ENCODE data around the gene SERP2.

SERP2 gene

DNA sequence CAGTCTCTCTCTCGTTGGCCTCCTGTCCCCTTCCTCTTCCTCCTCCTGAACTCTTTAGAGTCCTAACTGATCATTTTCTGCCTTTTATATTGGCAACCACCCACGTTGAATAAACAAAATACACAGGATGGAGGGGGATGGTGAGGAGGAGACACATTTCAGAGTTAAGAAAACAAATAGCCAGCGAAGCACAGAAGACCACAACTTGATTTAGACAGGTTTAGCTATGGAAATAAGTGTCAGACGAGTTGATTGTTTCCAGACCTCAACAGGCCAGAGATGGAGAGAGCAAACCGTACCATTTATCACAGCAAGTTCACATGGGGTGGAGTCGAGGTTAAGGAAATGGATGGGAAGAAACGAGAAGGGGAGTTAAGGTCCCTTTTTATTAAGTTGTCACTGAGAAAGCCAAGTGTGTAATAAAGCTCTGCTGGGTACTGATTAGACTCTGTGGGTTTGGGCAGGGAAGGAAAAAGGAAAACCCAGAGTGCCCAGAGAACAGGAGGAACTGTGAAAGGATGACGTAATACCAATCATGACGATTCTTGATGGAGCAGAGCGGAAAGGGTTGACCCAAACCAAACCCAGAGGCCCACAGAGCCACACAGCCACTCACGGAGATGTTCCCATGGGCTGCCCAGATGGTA lies 11.1 kb upstream of the SERP2 start:
- no peak for DNase-seq

GRCh38 chr13:44363631-44364344 lies 9.8 kb upstream of the SERP2 start:
- DNase-seq: no peak

GRCh38 chr13:44364345-44365000 lies 9.2 kb upstream of the SERP2 start:
- DNase-seq: no peak

DNA sequence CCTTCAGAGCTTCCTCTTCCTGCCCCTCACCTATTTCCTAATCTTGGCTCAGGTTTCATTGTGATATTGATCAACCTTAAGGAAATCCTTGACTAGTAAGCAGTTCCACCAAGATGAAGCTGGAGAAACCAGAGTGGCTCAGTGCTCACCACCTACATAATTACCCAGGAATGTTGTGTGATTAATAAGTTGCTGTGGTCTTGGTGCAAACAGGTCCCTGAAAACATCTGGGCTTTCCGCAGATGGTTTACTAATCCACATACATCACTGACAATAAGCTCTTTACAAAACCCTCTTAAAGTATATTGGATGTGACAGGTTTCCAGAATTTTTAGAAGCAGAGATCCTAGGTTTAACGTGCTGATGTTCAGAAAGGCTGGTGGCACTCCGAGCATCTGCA lies 8.6 kb upstream of the SERP2 start:
- DNase-seq: no peak

- no peak for DNase-seq
These were observed 7.7 kb upstream of the SERP2 start for GRCh38 chr13:44365899-44366298.

DNA sequence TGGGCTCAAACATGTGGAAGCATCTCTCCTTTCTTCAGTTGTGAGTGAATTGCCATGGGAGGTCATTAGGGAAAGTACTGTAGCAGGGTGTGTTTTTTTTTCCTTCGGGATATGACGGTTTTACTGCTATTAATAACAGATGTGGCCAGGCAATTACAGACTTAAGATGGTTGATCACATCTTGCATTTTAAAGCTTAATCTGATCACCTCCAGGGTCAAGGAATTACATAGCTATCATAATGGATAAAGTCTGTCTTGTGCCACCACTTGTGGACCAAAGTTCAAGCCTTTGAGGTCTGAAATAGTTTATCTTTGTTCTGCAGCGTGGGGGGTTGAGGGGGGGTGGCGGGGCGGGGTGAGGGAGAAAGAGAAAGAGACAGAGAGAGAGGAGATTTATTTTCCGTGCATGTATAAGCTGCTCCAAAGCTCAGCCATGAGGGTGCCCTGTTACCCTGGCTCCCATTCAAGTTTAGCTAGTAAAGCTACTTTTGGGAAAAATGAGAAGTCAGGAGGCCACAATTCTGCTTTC lies 5.5 kb upstream of the SERP2 start:
- no peak for DNase-seq

- DNase-seq: no peak
These were observed 4.8 kb upstream of the SERP2 start for GRCh38 chr13:44368599-44369368.

DNA sequence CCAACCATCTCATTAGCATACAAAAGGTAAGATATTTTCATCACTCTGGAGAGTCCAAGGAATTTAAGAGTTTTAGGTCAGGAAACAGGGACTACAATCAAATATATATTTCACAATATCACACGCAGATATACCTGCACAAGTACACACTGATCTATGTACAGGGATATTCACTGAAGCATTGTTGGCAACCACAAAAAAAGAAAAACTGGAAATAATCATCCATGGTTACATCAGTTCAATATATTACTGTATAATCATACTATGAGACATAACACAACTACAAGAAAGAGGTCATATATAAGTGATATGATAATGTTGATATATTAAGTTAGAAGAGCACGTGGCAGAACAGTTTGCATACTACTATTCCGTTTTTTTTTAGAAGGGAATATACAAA lies 2.2 kb upstream of the SERP2 start:
- no peak for DNase-seq

- no peak for DNase-seq
These were observed 400 bp upstream of the SERP2 start for GRCh38 chr13:44373247-44373600.

- no peak for DNase-seq
These were observed 706 bp downstream of the SERP2 start for GRCh38 chr13:44374348-44374712.

- no peak for DNase-seq
These were observed 4.7 kb downstream of the SERP2 start for GRCh38 chr13:44378277-44378676.

DNA sequence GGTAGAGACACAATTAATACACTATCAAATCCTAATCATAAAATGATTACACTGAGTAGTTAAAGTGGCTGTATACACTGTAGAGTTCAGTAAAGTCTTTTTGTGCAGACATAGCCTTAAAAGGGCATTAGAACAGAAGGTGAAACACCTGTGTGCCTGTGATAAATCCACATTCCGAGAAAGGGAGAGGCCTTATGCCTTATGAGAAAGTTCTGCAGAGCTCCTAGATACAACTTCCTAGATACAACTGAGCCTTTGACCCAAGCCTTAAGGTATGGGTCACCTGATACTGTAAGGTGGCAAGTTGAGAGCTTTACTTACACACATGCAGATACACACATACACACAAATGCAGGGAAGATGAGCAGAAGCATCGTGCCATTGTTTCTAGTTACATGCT lies 6.3 kb downstream of the SERP2 start:
- DNase-seq: no peak

DNA sequence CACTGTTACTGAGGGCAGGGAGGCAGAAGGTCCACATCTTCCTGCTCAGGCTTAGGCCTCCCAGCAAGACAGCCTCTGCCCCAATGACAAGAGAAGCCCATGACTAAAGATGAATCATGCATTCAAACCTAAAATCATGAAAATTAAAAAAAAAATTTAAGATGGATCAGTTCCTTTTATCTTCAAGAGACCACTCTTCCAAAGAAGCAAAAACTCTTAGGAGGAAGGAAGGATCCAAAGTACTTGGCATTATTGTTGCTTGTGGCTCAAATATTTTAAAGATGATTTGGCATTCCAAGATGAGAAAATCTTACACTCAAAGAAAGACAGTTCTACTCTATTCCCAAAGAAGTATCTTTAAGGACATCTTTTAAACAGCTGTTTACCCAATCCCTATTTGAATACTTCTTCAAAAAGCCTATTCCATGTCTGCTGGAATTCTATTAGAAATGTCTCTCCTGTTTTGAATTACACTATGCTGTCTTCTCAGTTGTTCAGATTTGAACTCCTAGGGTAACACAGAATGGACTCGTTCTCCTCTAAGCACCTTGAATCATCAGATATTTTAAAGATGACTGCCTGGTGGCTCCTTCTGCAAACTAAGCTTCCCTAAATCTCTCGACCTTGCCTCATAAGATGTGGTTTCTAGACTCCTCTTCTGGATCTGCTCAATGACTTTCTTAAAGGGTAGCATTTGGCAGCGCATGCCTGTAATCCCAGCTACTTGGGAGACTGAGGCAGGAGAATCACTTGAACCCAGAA lies 7.0 kb downstream of the SERP2 start:
- DNase-seq: no peak

DNA sequence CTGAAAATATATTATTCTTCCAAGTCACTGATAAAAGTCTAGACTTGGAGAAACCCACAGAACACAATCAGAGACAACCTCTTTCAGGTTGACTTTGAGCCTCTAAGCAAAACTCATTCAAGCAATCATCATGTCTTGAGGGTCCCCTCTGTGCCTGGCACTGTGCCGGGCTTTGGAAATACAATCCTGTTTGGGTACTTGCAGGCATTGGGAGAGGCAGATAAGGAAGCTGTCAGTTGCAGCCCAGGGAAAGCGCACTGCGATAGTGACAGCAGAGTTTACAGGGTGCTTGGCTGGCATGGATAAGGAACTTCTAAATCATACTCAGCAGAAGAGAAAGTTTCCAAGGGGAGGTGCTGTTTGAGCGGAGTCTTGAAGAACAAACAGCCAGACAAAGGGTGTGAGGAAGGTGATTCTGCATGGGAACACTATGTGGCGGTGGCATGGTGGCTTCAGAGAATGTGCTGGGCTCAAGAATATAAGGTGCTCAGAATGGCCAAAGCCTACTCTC lies 9.1 kb downstream of the SERP2 start:
- no peak for DNase-seq

DNA sequence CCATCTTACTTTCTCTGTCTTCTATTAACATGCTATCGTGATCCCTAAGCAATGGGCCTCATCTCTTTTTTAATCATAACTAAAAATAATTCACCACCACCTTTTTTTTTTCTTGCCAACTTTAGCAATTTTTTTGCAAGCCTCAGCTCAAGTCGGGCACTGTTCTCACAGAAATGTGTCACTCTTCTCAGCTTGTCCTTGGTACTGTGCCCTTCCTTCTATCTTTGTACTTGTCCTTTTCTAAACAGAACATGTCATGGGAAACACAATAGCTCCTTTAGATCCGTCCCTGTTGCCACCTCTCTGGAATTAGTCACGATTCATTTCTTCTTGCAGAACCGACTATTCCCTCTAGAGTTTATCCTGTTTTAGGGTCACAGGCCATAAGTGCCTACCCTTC lies 10.3 kb downstream of the SERP2 start:
- no peak for DNase-seq

DNA sequence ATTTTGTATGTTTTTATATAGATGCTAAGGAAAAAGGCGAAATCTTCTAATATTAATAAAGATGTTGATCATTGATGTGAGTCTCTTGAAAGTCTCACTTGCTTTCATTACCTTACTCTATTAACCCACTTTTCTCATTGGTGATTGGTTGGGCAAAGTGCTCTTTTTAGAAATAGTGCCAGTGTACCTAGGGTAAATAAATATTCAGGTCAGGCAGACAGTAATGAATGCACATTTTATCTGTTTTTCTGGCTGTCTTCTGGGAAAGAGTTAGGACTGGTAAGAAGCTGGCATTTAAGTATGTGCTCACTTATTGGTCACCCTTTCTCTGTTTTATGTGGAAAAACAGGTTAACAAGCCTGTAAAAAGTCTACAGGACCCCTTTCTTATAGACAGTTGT lies 11.2 kb downstream of the SERP2 start:
- no peak for DNase-seq

DNA sequence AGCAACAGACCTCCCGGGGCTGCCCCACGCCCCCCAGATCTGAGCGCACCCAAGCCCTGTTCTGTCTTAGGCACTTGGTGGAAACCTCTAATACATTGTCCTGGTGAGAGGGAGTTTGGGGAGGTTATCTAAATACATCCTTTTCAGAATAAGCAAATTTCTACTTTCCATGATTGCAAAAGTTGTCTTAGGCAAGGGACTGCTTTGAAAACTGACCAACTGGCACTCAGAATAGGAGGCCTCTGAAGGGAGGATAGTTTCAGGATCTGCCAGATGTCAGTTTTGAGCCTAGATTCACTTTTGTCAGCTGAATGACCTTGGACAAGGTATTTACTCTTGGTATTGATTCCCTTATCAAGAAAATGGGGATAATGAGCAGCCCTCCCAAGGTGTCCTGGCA lies 11.8 kb downstream of the SERP2 start:
- no peak for DNase-seq

- no peak for DNase-seq
These were observed 12.2 kb downstream of the SERP2 start for GRCh38 chr13:44385847-44386246.

GRCh38 chr13:44386913-44387556 lies 13.4 kb downstream of the SERP2 start:
- DNase-seq: no peak

GRCh38 chr13:44388427-44389059 lies 14.9 kb downstream of the SERP2 start:
- DNase-seq: no peak

GRCh38 chr13:44389060-44389666 lies 15.5 kb downstream of the SERP2 start:
- DNase-seq: no peak
